WTC11 (cell line): ENCODE measurements around the gene PITPNC1.

Experiments used
- JUN ChIP-seq: sonication (generic); formaldehyde crosslinking; IDR thresholded peaks from 2 replicates; pipeline ENCODE4 v1.8.0; 2023; ENCODE audit warnings: mild to moderate bottlenecking, missing genetic modification reagents
- NR2C2 ChIP-seq: sonication (generic); formaldehyde crosslinking; IDR thresholded peaks from 2 replicates; pipeline ENCODE4 v1.8.0; 2022; ENCODE audit warnings: mild to moderate bottlenecking, missing genetic modification reagents
- SP1 ChIP-seq: sonication (generic); formaldehyde crosslinking; conservative IDR thresholded peaks from 2 replicates; pipeline ENCODE4 v1.8.1; 2022; ENCODE audit warnings: missing genetic modification reagents
- ZNF263 ChIP-seq: sonication (generic); formaldehyde crosslinking; IDR thresholded peaks from 2 replicates; pipeline ENCODE4 v1.8.1; 2022; ENCODE audit warnings: low read depth, mild to moderate bottlenecking, moderate library complexity, missing genetic modification reagents
- TF ChIP-seq, protein P1 (sequence below): fragments of 200-600 bp; IDR thresholded peaks from 2 replicates; pipeline ENCODE4 v1.8.0; 2022; ENCODE audit warnings: antibody characterized with exemption
- TF ChIP-seq, protein P2 (sequence below): sonication (generic); formaldehyde crosslinking; IDR thresholded peaks from 2 replicates; pipeline ENCODE4 v1.8.0; 2022; ENCODE audit warnings: mild to moderate bottlenecking, missing genetic modification reagents
- TF ChIP-seq, protein P3 (sequence below): sonication (generic); formaldehyde crosslinking; IDR thresholded peaks from 2 replicates; pipeline ENCODE4 v1.8.1; 2023; ENCODE audit warnings: mild to moderate bottlenecking, missing genetic modification reagents, moderate library complexity
- TF ChIP-seq, protein P4 (sequence below): sonication (generic); formaldehyde crosslinking; IDR thresholded peaks from 2 replicates; pipeline ENCODE4 v1.8.1; 2022; ENCODE audit warnings: low read depth, missing genetic modification reagents, borderline replicate concordance
- TF ChIP-seq, protein P5 (sequence below): sonication (generic); formaldehyde crosslinking; IDR thresholded peaks from 2 replicates; pipeline ENCODE4 v1.8.0; 2022; ENCODE audit warnings: mild to moderate bottlenecking, missing genetic modification reagents
- TF ChIP-seq, protein P6 (sequence below): sonication (generic); formaldehyde crosslinking; IDR thresholded peaks from 2 replicates; pipeline ENCODE4 v1.8.0; 2023; ENCODE audit warnings: mild to moderate bottlenecking, missing genetic modification reagents

DNA sequence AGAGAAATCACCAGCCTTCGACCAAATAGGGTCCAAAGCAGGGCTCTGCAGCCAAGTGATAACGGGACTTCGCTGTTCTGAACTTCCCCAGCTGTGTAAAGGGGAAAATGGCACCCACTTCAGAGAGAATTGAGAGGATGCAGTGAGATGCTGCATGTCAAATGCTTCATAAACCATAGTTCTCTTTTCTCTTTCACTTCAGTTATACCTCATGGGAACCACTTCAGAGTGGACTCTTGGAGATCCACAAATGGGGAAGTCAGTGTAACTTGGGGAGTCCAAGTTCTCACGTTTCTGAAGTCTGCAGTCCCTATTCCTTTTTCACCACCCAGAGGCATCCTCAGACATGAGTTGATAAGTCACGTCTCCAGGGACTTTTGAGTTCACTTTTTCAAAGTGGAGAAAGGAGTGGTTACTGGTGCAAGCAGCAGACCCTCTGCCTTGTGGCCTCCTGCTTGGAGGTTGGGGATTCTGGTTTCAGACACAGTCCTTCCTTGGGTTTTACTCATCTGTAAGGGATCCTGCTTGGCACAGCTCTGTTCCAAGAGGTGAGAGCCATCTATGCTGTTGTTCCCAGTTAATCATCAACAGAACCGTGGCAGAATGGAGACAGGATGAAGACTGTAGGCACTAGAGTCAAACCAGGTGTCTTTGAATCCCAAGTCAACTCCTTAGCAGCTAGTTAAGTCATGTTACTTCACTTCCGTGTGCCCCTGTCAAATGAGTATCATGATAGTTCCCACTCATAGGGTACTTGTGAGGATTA, 217.2 kb downstream of the PITPNC1 start:
- TF ChIP-seq, protein P1, sequence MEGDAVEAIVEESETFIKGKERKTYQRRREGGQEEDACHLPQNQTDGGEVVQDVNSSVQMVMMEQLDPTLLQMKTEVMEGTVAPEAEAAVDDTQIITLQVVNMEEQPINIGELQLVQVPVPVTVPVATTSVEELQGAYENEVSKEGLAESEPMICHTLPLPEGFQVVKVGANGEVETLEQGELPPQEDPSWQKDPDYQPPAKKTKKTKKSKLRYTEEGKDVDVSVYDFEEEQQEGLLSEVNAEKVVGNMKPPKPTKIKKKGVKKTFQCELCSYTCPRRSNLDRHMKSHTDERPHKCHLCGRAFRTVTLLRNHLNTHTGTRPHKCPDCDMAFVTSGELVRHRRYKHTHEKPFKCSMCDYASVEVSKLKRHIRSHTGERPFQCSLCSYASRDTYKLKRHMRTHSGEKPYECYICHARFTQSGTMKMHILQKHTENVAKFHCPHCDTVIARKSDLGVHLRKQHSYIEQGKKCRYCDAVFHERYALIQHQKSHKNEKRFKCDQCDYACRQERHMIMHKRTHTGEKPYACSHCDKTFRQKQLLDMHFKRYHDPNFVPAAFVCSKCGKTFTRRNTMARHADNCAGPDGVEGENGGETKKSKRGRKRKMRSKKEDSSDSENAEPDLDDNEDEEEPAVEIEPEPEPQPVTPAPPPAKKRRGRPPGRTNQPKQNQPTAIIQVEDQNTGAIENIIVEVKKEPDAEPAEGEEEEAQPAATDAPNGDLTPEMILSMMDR, result no peak
- TF ChIP-seq, protein P2, sequence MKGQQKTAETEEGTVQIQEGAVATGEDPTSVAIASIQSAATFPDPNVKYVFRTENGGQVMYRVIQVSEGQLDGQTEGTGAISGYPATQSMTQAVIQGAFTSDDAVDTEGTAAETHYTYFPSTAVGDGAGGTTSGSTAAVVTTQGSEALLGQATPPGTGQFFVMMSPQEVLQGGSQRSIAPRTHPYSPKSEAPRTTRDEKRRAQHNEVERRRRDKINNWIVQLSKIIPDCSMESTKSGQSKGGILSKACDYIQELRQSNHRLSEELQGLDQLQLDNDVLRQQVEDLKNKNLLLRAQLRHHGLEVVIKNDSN (CRISPR knock-in tag), result no peak
- TF ChIP-seq, protein P3, sequence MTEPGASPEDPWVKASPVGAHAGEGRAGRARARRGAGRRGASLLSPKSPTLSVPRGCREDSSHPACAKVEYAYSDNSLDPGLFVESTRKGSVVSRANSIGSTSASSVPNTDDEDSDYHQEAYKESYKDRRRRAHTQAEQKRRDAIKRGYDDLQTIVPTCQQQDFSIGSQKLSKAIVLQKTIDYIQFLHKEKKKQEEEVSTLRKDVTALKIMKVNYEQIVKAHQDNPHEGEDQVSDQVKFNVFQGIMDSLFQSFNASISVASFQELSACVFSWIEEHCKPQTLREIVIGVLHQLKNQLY, result no peak
- TF ChIP-seq, protein P4, sequence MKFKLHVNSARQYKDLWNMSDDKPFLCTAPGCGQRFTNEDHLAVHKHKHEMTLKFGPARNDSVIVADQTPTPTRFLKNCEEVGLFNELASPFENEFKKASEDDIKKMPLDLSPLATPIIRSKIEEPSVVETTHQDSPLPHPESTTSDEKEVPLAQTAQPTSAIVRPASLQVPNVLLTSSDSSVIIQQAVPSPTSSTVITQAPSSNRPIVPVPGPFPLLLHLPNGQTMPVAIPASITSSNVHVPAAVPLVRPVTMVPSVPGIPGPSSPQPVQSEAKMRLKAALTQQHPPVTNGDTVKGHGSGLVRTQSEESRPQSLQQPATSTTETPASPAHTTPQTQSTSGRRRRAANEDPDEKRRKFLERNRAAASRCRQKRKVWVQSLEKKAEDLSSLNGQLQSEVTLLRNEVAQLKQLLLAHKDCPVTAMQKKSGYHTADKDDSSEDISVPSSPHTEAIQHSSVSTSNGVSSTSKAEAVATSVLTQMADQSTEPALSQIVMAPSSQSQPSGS (CRISPR knock-in tag), result no peak
- TF ChIP-seq, protein P5, sequence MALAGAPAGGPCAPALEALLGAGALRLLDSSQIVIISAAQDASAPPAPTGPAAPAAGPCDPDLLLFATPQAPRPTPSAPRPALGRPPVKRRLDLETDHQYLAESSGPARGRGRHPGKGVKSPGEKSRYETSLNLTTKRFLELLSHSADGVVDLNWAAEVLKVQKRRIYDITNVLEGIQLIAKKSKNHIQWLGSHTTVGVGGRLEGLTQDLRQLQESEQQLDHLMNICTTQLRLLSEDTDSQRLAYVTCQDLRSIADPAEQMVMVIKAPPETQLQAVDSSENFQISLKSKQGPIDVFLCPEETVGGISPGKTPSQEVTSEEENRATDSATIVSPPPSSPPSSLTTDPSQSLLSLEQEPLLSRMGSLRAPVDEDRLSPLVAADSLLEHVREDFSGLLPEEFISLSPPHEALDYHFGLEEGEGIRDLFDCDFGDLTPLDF, result no peak
- TF ChIP-seq JUN, result no peak
- no peak for TF ChIP-seq SP1 (CRISPR knock-in tag)
- no peak for TF ChIP-seq ZNF263 (CRISPR knock-in tag)
- TF ChIP-seq, protein P6, sequence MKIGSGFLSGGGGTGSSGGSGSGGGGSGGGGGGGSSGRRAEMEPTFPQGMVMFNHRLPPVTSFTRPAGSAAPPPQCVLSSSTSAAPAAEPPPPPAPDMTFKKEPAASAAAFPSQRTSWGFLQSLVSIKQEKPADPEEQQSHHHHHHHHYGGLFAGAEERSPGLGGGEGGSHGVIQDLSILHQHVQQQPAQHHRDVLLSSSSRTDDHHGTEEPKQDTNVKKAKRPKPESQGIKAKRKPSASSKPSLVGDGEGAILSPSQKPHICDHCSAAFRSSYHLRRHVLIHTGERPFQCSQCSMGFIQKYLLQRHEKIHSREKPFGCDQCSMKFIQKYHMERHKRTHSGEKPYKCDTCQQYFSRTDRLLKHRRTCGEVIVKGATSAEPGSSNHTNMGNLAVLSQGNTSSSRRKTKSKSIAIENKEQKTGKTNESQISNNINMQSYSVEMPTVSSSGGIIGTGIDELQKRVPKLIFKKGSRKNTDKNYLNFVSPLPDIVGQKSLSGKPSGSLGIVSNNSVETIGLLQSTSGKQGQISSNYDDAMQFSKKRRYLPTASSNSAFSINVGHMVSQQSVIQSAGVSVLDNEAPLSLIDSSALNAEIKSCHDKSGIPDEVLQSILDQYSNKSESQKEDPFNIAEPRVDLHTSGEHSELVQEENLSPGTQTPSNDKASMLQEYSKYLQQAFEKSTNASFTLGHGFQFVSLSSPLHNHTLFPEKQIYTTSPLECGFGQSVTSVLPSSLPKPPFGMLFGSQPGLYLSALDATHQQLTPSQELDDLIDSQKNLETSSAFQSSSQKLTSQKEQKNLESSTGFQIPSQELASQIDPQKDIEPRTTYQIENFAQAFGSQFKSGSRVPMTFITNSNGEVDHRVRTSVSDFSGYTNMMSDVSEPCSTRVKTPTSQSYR (CRISPR knock-in tag), result no peak
- TF ChIP-seq NR2C2 (CRISPR knock-in tag), result no peak
